HG02981 (cell line): Measurements from ENCODE around the gene PLXNA4.

Experiments
- ATAC-seq: cut with Tn5 transposase; IDR thresholded peaks from one replicate; pipeline ENCODE4 v1.9.1; 2021; ENCODE audit warnings: mild to moderate bottlenecking, moderate library complexity; ENCODE audit not compliant: unreplicated experiment

Gene PLXNA4

DNA sequence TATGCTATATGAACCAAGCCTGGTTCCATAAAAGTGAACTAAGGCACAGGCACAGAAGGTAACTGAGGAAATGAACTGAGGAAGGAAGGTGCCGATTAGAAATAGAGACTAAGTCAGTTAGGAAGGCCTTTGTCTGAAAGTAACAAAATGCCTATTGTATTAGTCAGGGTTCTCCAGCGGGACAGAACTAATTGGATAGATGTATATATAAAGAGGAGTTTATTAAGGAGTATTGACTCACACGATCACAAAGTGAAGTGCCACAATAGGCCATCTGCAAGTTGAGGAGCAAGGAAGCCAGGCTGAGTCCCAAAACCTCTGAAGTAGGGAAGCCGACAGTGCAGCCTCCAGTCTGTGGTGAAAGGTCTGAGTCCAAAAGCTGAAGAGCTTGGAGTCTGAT is 13.9 kb upstream of the PLXNA4 start:
- ATAC-seq: no peak

DNA sequence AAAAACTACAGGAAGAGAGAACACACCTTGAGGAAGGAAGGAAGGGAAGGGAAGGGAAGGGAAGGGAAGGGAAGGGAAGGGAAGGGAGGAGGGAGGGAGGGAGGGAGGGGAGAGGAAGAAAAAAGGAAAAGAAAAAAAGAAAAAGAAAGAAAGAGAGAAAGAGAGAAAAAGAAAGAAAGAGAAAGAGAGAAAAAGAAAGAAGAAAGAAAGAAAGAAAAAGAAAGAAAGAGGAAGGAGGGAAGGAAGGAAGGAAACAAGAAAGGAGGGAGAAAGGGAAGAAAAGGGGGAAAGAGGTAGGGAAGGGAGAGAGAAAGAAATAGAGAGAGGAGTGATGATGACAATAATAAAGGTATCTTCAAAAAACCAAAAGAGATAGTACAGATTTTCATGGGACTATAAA is 12.3 kb upstream of the PLXNA4 start:
- no peak for ATAC-seq

DNA sequence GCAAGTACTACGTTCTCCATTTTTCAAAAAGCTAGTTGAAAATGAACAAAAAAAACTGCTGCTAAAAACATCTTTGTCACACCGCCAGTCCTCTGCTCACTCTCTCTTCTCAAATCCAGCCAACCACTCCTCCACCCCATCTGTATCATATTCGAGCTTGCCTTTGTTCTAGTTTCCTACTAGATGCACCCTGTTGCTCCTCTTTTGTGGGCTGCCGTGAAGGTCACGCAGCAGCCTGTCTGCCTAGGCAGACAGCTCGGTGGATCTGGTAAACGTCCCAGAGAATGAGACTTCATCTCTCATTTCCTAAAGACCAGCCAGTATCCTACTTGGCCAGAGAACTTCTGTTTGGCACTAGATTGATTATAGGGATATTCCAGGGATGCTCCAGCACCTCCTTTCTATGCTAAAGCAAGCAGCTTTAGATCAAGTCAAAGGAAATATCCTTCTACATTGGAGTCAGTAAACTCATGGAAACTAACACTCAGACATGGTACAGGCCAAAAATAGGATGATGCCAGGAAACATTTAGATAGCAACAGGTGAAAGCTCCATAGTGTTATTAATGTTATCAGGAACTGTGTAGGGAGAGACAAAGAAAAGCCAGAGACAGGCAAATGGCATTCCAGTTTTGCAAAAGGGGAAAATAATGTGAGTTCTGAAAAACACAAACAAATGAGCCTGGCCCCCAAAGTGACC is 8.7 kb upstream of the PLXNA4 start:
- no peak for ATAC-seq

DNA sequence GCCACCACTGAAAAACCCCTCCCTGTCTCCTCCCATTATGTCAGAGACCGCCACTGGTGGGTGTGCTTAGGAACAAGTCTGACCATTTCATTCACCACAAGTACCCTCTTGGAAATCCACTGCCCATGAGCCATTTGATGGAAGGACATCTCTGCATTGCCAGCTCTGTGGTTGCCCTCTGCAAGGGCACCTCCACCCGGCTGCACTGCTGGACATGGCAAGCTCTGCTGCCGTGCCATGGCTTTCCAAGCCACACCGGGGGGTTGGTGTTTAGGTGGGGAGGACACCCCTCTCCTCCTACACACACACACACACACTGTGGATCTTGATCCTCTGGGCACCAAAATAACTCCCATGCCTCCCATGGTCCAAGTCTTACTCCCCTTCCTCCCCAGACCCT is 5.2 kb upstream of the PLXNA4 start:
- ATAC-seq: no peak

DNA sequence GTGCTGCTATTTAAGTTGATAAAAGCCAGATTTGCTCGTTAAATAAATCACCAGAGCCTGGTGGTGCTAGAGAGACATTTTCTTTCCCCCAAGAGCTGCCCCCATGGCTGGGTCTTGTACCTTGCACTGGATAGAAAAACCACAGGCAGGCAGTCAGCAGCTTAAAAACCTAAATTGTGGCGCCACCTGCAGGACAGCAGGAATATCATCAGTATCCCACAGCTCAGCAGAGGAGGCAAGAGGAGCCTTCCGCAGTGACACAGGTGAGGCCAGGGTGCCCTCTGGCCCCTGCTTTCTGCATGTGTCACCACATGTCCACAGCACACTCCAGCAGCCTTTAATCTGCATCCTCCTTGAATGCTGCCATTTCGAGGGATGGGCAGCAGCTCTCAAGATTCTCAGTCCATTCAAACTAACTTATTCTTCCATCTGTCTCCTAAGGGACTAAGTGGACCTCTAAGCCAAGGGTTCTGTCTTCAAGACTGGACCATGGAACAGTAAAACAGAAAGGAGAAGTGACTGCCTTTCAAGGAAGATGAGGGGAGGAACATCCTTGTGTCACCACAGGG is 4.5 kb upstream of the PLXNA4 start:
- peak; percentile 66 for ATAC-seq

DNA sequence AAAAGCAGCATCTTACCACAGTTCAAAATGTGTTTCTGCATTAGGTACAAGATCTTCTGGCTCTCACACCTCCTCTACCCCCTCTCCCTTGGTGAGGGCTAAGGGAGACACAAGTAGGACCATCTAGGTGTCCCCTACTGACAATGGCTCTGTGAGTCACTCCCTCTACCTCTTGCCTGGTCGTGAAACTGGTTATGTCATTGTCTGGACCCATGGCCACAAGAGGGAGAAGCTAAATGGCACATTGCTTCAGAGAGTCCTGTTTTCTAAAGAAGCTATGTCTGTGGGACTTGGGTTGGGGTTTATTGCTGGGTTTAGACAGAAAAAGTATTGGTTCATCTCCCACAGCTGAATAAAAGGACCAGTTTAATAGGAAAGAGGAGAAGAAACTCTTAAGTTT is 4.0 kb upstream of the PLXNA4 start:
- ATAC-seq: no peak

DNA sequence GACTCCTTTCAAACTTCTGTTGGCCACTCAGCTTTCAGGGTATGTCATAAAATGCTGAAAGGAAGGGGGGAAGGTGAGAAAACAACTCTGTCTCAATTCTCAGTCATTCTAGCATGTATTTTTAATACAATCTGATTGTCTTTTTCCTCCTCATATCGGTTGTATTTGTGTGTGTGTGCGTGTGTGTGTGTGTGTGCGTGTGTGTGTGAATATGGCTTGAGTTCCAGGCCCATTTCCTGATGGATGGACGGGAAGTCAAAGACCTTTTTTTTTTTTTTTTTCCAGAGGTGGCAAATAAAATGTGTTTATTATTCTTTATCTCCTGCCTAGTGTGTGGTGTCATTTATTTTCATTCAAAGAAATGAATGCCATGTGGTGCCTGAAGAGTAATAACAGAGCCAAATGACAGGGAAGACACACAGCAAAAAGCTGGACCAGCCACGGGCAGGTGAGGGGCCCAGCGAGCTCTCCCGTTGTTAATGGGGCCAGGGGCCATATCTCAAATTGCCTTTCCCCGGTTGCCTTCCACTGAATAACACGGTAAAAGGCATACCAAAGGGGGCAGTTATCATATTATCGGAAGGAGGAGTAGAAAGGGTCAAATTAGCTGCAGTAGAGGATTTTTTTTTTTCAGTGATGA is 3.1 kb upstream of the PLXNA4 start:
- no peak for ATAC-seq

DNA sequence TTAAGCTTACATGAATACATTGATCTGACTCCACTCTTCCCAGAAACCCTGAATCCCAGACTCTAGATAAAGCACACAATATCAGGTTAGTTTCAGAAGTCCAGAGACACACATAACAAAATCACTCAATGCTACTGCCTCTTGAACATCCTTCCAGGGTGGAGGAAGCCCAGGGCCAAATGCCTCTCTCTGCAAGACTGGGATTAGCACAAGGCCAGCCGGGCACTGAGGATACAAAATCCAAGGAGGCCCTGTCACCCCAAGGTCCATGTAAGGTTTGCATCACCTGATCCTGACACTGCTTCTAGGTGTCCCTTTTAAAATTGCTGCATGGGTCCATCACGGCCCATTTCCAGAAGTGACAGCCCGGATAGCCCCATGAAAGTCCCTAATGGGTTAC is 2.6 kb upstream of the PLXNA4 start:
- ATAC-seq: no peak

DNA sequence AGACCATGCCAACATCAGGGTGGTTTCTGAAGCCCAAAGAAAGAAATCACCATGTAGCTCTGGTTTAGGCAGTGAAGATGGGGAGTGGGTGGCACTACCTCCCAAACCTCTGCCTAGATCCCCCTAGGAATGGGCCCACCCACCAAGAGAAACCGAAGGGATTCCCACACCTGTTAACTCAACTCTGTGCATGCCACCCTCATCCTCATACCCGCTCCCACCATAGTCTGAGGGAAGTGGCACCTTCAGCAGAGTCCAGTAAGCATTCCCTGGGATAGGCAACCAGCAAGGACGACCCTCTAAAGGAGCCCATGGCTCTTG is 1.7 kb upstream of the PLXNA4 start:
- no peak for ATAC-seq

DNA sequence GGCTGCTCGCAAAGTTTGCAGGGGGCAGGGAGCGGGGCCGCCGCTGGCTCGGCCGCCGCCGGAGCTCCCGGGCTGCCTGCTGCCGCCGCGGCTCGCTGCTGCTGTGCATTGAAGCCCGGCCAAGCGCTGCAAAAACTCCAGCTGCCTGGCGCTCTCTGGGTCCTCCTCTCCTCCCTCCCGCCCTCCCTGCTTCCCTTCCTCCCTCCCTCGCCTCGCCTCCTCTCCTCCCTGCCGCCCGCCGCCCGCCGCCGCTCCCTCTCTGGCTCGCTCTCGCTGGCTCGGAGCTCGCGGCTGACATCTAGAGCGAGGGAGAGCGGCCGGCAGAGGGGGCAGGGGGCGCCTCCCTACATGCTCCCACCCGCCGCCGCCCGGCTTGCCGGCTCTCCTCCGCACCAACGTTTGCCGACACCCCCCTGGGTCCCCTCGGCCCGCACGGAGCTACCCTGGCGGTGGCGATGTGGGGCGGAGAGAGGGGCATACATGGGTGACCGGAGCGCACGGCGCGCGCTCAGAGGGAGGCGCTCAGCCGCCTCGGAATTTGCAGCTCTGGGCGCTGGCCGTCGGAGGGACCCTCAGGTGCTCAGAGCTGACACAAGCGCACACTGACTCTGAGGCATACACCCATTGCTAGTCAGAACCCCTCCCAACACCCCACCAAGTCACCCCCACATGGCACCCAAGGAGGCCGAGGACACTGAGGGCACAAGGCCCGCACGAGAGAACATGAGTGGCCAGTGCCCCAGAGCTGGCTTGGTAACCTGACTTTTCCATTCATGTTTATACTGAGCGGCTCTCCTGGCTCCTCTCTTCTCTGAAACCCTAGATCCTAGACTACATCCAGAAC is 1.2 kb upstream of the PLXNA4 start:
- no peak for ATAC-seq

DNA sequence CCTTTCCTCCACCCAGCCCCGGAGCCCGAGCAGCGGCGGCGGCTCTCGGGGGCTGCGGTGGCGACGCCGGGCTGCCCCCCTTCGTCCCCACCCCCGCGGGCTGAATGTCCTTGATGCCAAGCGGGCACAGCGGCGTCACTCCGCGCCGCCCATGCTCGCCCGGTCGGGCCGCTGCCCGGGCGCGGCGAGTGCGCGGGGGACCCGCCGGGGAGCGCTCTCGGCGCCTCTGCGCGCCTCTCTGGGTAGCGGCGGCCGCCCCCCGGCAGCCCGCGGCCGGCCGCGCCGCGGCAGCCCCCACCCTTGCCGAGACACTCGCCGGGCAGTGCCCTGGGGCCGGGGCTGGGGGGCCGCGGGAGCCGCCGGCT is 433 bp upstream of the PLXNA4 start:
- ATAC-seq: no peak

DNA sequence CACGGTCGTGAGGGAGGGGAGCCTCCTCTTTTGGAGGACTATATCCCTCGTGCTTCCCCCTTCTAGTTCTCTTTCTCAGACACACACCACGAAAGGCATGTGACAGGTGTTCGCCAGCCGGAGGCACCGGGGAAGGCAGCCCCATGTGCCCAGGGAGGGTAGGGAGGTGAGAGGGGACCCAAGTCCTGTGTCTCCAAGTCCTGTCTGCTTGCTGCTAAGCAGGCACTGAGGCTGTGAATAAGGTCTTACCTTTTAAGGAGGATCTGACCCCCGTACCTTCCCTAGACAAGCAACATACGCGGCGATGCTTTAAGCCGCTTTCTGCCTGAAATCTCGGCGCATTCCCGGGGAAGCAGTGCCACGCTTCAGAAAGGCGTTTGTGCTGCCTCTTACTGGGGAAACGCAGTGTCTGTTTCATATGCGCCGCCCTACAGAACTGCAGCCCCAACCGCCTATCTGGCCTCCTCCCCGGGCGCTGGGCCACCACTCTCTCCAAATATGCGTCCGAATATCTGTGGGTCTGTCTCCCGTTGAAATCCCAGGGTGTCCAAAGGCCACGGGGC is 770 bp downstream of the PLXNA4 start:
- no peak for ATAC-seq

DNA sequence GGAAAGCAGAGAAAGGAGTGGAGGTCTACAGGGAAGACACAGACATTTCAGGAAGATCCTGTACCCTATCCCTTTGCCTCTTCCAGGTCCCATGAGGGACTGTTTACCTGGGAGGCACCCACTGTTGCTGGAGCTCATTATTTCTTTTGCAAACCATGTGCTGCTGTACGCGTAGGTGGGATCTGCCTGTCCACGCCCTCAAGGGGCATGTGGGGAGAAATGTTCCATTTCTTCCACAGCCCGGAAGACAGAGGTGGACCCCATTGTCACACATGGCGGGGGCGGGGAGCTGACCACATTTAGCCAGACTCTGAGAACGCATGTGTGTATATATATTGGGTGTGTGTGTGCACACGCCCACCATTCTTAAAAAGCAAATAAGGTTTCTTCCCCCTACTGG is 2.0 kb downstream of the PLXNA4 start:
- no peak for ATAC-seq

DNA sequence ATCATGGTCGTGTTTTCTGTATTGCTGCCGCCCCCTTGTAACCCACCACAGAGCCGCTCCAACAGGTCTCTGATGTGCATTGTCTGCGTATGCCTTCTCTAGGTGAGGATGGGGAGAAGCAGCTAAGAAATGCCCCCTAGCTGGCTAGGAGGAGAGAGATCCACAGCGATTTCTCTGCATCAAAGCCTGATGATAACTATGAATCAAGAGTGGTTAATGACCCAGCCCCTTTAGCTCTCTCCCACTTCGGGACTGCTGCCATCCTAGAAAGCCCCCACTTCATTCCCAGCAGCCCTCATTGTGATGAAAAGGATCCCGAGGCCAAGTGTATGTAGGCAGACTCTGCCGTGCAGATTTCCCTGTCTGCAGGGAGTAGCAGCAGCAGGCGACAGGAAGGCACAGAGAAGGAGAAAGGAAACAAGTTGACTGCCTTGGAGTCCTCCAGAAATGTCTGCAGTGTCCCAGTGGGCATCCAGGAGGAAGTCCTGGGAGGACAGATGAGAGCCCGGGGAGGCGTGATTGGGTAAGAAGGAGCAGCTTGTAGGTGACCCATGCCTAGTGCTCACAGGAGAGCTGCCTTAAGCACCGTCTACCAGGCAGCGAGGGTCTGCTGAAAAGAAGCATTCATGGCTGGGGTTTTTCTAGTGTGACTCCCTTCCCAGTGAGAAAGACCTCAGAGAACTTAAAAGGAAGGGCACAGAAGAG is 2.9 kb downstream of the PLXNA4 start:
- ATAC-seq: no peak

DNA sequence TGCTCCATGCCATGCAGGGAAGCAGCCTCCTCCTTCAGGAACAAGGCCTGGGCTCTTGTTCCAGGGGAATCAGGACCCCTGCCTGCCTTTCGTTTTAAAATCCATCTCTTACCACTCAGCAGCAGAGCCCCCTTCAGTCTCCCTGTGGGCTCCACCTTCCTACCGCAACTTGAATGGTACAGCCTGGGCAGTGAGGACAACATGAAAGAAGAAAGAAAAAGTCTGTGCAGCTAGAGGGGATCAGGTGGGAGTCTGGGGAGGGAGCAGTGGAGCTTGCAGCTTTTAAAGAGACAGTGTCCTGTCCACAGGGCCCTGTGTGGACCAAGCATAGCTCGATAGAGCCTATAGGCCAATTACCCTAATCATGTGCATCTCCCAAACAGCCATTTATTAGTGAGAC is 3.7 kb downstream of the PLXNA4 start:
- ATAC-seq: no peak

DNA sequence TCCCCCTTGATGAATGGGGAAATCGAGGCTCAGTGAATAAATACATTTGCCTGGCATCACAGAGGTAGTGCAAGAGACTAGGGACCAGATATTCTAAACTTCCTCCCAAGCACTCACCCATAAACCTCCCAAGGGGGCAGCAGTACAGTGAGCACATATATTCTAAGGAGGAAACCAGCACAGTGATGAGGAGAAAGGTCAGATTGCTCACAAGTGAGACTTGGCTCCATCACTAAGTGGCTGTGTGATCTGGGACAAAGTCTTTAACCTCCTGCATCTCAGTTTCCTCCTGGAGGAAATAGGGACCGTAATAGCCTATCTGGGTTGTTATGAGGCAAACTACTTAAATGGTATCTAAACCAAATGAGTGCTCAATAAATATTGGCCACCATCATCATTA is 4.3 kb downstream of the PLXNA4 start:
- ATAC-seq: no peak

DNA sequence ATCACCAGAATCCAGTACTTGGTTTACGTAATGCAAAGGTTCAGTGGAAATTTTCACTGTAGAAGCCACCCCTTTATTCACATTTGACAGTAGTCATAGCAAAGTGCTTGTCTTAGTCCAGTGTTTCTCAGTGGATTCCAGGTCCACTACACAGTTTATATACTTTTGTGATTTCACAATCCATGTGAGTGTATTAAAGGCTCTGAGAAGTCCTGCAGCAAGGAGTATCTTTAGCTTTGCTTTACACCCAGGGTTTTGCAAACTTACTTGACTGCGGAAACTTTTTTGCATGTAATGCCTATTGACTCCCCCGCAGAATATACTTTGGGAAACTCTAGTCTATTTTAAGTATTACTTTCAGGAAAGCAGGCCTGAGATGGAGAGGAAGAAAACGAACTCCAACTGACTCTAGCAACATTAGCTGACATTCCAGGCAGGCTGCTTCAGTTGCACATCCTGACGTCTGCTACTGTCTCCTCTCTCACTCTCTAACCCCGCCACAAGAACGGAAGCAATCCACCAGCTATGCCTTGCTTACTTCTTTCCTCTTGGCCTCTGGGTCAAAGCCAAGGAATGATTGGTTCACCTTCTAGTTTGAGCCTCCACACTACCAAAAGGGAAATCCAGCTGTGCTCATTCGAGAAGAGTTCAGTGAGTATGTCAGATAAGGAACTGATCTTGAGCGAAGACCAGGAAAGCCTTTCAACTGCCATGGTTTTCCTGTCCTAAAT is 6.2 kb downstream of the PLXNA4 start:
- no peak for ATAC-seq

DNA sequence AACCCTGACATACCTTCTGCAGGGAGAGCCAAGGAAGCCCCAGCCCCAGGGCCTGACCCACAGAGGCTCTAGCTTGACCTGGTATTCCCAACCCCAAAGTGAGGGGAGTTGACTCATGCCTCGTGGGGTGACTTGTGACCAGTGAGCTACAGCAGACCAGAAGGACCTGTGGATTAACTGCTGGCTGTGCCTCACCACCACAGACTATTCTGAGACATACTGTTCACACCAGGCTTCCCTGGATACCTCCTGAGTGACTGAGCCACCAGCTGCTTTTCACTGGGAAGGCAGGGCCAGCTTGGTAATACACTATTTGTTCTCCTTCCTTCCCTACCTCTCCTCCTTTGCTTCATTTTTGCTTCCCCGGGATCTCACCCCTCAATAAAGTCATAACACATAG is 7.3 kb downstream of the PLXNA4 start:
- ATAC-seq: no peak

DNA sequence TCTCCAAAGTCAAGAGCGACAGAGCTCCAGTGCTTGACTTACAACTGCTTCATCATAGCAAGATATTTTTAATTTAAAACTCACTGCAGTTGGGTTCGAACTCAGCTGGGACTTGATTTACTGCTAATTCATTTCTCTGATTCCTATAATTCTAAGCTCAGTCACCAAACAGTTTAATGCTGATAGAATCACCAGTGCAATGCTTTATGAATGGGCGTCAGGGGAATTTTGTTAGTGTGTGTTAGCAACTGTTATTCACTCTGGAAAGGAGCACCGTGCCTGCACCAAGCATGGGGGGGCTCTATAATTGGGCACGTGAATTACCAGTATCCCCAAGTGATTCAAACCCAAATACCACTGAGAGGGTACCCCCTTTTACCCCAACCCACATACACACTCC is 10.4 kb downstream of the PLXNA4 start:
- ATAC-seq: no peak

DNA sequence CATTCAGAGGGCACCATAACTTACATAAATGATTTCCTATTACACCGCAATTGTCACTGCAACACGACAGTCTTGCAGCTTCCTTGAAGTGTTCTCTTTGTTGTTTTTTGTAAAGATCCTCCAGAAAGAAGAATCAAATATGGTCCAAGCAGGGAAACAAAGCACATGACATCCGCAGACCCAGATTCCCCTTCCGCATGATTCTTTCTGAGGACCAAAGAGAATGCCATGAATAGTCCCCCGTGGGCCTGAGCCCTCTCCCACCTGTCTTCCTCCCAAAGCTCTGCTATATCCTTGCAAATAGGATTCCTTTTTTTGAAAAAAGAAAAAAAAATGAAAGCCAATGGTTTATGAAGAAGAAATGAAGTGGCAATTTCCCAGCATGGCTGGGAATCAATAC is 10.8 kb downstream of the PLXNA4 start:
- ATAC-seq: no peak
